ENCODE data around the gene STX8. TPM values are rescaled to one million over a fixed set of nuclear protein-coding genes. Genes with fewer than 3 reads are reported as not detected.

Gene STX8
- total RNA-seq, 1 donor from 2014 or later = 50.6 TPM

DNA sequence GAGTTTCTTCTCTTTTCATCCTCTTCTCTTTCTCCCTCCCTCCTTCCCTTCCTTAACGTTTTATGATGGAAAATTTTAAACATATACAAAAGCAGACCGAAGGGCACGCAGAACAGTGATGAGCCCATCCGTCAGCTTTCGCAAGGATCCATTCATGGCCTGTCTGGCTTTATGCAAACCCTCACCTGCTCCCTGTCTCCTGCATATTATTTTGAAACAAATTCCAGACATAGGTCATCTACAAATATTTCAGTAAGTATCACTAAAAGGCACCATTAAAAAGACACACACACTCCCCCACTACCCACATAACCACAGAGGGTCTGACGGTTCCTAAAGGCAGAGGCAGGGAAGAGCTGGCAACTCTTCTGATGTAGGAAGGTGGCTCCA is 319.3 kb downstream of the STX8 start:
- Mint-ChIP-seq H3K9me3 (ENCODE audit: low read depth) (no peaks in the 10 kb centered on the region), H3K27me3 (ENCODE audit: low read depth) (no peaks in the 10 kb centered on the region), H3K27ac (ENCODE audit: unreplicated experiment) (no peak overlapping the region), H3K36me3 (ENCODE audit: low read depth) (peaks cover 2% of the 10 kb centered on the region), H3K4me1 (ENCODE audit: low read depth) (peaks cover 29% of the 10 kb centered on the region), H3K4me3 (ENCODE audit: unreplicated experiment) (no peak overlapping the region)
- no peak for DNase-seq (ENCODE audit: low spot score)
- TF ChIP-seq, protein P1, sequence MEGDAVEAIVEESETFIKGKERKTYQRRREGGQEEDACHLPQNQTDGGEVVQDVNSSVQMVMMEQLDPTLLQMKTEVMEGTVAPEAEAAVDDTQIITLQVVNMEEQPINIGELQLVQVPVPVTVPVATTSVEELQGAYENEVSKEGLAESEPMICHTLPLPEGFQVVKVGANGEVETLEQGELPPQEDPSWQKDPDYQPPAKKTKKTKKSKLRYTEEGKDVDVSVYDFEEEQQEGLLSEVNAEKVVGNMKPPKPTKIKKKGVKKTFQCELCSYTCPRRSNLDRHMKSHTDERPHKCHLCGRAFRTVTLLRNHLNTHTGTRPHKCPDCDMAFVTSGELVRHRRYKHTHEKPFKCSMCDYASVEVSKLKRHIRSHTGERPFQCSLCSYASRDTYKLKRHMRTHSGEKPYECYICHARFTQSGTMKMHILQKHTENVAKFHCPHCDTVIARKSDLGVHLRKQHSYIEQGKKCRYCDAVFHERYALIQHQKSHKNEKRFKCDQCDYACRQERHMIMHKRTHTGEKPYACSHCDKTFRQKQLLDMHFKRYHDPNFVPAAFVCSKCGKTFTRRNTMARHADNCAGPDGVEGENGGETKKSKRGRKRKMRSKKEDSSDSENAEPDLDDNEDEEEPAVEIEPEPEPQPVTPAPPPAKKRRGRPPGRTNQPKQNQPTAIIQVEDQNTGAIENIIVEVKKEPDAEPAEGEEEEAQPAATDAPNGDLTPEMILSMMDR (IDR thresholded peaks at IDR 0.05) = no peak

- no peaks in the 10 kb centered on the region for H3K9me3 Mint-ChIP-seq (ENCODE audit: low read depth)
- H3K4me3 Mint-ChIP-seq (ENCODE audit: unreplicated experiment) = no peak overlapping the region
- DNase-seq (ENCODE audit: low spot score) = no peak
- peaks cover 28% of the 10 kb centered on the region for H3K4me1 Mint-ChIP-seq (ENCODE audit: low read depth)
- H3K27me3 Mint-ChIP-seq (ENCODE audit: low read depth) = no peaks in the 10 kb centered on the region
- H3K36me3 Mint-ChIP-seq (ENCODE audit: low read depth) = peaks cover 2% of the 10 kb centered on the region
- TF ChIP-seq, protein P1 (IDR thresholded peaks at IDR 0.05) = no peak
- no peak overlapping the region for H3K27ac Mint-ChIP-seq (ENCODE audit: unreplicated experiment)
These were observed 319.8 kb downstream of the STX8 start for GRCh38 chr17:9255833-9256232.

DNA sequence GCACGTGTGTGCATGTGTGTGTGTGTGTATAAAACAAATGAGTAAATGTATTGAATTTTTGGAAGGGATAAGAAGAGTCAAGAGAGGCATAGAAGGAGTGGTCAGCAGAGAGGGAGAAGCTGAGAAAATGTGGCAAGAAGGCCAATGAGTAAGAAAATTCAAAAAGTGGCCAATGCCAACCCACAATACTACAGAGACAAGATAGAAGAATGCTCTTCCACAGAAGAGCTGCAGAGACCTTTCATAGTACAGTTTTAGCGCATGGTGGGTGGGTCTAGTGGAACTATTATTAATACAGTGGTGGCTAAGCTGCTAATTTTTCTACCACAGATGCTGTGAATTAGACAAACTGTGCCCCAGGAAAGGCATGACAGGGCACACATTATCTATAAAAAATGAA is 320.8 kb downstream of the STX8 start:
- peaks cover 2% of the 10 kb centered on the region for H3K36me3 Mint-ChIP-seq (ENCODE audit: low read depth)
- no peak overlapping the region for H3K27ac Mint-ChIP-seq (ENCODE audit: unreplicated experiment)
- H3K27me3 Mint-ChIP-seq (ENCODE audit: low read depth) = no peaks in the 10 kb centered on the region
- H3K9me3 Mint-ChIP-seq (ENCODE audit: low read depth) = no peaks in the 10 kb centered on the region
- peaks cover 28% of the 10 kb centered on the region for H3K4me1 Mint-ChIP-seq (ENCODE audit: low read depth)
- no peak for DNase-seq (ENCODE audit: low spot score)
- TF ChIP-seq, protein P1 (IDR thresholded peaks at IDR 0.05) = no peak
- H3K4me3 Mint-ChIP-seq (ENCODE audit: unreplicated experiment) = no peak overlapping the region

DNA sequence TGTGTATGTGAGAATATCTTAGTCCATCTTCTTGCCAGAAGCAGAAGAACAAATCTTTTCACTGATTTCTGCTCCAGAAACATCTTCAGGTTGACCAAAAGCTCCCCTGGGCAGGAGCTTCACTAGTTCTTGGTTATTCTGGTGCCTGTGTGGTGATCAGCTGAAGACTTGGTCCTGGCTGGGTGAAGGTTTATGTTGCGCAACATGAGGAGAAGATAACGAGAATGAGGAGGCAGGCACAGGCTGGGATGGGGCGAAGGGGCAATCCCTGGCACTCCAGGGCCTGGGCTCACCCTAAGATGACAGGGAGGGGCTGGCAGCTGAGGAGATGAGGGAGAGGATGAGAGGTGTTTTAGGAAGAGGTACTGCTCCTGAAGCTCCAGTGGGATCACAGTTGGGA is 322.3 kb downstream of the STX8 start:
- Mint-ChIP-seq H3K4me1 (ENCODE audit: low read depth) (peaks cover 14% of the 10 kb centered on the region), H3K9me3 (ENCODE audit: low read depth) (no peaks in the 10 kb centered on the region), H3K4me3 (ENCODE audit: unreplicated experiment) (no peak overlapping the region), H3K36me3 (ENCODE audit: low read depth) (peaks cover 2% of the 10 kb centered on the region), H3K27me3 (ENCODE audit: low read depth) (no peaks in the 10 kb centered on the region), H3K27ac (ENCODE audit: unreplicated experiment) (no peak overlapping the region)
- DNase-seq (ENCODE audit: low spot score) = no peak
- TF ChIP-seq, protein P1 (IDR thresholded peaks at IDR 0.05) = no peak

DNA sequence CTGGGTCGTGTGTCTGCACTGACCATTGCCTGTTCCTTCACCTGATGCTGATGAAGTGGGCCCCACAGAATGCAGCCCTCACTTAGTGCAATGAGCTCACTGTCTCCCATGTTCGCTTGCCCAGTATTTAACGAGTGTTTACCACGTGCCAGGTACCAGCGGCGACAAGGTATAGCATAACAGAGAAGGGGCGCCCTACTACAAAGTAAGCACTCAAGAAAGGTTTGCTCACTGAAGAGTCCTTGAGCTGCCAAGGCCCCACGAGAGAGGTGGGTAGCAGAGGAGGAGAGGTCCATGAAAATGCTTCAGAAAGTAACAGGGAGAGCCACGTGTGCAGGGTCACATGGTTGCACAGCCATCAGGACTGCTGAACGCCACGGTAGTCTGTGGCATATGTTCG is 324.3 kb downstream of the STX8 start:
- H3K4me1 Mint-ChIP-seq (ENCODE audit: low read depth) = peaks cover 1% of the 10 kb centered on the region
- no peaks in the 10 kb centered on the region for H3K9me3 Mint-ChIP-seq (ENCODE audit: low read depth)
- no peak for DNase-seq (ENCODE audit: low spot score)
- H3K27me3 Mint-ChIP-seq (ENCODE audit: low read depth) = no peaks in the 10 kb centered on the region
- peaks cover 4% of the 10 kb centered on the region for H3K36me3 Mint-ChIP-seq (ENCODE audit: low read depth)
- no peak overlapping the region for H3K27ac Mint-ChIP-seq (ENCODE audit: unreplicated experiment)
- TF ChIP-seq, protein P1 (IDR thresholded peaks at IDR 0.05) = no peak
- no peak overlapping the region for H3K4me3 Mint-ChIP-seq (ENCODE audit: unreplicated experiment)
